NCI-H748 treated with DMSO at 0.1 percent for 48 hours (cell line): ENCODE data around the gene FNDC11.
"Not testable (repeated sequence)": the region's sequence is repeated elsewhere in the genome, so short reads cannot be mapped to it uniquely, and the experiment has no call there.

ENCODE experiments used
- DNase-seq: peaks from one replicate; lab custom pipeline; 2025; lab: John Stamatoyannopoulos, UW

Gene FNDC11

DNA sequence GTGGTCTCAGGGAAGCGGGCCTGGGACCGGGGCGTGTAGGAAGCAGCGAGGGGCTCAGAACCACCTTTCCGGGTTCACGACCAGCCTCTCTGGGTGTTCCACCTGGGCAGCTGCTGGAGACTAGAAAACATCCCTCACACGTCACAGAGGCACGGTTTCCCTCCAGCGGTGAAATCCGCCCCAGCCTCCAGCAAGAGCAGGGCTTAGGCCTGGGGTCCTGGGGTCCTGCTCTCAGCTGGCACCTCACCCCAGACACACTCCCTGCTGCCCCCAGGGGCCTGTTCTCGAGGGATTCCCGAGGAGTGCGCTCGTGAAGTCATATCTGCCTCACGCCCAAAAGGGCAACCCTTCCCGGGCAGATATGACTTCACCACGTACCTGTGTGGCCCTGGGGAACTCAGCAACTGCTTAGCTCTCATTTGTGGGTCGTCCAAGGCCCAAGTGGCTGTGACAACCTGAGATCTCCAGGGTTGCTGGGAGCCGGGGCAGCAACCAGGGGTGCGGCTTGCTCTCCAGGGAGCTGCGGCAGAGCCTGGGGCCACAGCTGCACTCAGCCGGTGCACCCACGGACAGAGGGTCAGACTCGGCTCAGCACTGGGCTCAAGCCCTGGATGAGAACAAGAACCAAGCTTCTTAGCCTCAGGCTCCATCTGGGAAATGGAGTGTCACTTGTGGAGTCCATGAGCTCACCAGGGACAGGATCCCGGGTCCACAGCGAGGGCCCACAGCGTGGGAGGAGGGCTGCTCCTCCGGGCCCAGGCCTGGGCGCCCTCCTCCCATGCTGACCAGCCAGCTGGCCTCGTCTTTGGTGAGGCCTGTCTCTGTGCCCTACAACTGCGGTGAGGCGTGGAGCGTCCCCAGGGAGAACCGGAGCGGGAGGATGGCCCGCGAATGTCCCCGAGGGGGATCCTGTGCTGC lies 661 bp downstream of the FNDC11 start:
- no peak for DNase-seq

GRCh38 chr20:63555661-63556381 lies 1.9 kb downstream of the FNDC11 start:
- DNase-seq = no peak

DNA sequence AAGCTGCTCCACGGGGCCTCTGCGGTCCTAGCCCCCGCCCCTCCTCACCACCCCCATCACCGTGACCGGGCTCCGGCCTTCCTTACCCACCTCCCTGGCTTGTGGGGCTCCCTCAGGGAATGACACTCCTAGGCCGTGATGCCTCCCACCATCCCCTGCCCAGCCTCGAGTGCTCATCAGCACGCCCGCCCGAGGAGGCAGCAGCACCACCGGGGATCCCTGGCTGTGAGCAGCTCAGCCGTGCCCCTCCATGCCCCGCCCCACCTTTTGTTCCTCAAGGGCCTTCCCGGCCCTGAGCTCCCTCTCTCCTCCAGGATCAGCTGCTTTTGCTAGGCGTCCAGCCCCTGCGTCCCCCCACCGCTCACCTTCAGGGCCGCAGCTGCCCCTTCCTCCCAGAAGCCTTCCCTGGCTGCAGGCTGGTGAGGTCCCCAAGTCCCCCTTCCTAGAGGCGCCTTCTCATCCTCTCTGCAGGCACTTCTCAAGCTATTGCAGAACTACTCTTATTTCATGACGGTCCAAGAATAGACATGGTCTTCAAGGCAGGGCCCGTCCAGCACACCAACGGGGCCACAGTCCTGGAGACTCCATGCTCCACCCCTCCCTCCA lies 3.0 kb downstream of the FNDC11 start:
- no peak for DNase-seq

GRCh38 chr20:63557481-63557891 lies 3.5 kb downstream of the FNDC11 start:
- no peak for DNase-seq

- no peak for DNase-seq
These were observed 5.0 kb downstream of the FNDC11 start for GRCh38 chr20:63558804-63559484.

GRCh38 chr20:63559485-63560332 lies 5.8 kb downstream of the FNDC11 start:
- not testable (repeated sequence) for DNase-seq

DNA sequence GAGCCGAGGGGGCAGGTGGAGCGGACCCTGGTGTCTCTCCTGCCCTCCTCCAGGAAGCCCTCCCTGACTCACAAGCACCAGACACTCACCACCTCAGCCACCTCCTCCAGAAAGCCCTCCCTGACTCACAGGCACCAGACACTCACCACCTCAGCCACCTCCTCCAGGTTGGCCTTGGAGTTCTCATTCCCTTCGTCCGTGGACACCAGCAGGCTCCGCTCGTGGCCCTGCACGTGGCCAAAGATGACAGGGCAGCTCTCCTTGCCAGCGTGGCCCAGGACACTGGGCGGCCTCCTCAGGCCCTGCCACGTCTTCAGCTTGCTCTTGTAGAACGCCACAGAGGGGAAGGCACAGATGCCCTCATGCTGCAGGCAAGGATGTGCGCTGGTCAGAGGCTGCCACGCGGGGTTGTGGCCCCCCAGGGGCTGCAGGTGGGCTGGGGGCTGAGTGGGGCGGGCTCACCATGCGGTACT lies 6.4 kb downstream of the FNDC11 start:
- DNase-seq = no peak

DNA sequence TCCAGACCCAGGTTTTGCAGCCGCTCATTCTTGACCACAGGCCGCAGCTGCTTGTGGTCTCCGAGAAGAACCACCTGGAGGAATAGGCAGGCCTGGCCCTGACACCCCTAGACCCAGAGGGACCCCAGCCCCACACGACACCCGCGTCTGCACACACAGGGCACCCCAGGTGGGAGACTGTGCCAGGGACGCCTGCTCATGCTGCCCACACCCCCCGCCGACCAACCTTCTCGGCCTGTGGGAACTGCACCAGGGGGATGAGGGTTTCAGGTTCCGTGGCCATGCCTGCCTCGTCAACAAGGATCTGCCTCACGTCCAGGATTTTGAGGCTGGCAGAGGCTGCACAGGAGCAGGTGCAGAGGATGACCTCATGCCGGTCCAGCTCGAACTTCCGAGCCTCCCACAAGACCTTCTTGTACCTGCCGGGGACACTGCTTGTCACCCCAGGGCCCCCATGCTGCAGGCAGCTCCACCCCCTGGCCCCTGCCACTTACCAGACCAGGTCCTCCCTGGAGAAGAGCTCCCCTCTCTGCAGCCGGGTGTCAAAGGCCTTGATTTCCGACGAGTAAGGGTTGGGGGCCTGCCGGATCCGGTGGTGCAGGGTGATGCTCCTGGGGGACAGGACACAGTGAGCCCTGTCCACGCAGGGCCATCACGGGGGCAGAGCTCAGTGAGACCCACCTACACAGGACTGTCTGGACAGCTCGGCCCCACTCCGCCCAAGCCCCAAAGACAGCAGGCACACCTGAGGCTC lies 7.1 kb downstream of the FNDC11 start:
- DNase-seq = no peak

- DNase-seq = no peak
These were observed 7.9 kb downstream of the FNDC11 start for GRCh38 chr20:63561624-63562396.

DNA sequence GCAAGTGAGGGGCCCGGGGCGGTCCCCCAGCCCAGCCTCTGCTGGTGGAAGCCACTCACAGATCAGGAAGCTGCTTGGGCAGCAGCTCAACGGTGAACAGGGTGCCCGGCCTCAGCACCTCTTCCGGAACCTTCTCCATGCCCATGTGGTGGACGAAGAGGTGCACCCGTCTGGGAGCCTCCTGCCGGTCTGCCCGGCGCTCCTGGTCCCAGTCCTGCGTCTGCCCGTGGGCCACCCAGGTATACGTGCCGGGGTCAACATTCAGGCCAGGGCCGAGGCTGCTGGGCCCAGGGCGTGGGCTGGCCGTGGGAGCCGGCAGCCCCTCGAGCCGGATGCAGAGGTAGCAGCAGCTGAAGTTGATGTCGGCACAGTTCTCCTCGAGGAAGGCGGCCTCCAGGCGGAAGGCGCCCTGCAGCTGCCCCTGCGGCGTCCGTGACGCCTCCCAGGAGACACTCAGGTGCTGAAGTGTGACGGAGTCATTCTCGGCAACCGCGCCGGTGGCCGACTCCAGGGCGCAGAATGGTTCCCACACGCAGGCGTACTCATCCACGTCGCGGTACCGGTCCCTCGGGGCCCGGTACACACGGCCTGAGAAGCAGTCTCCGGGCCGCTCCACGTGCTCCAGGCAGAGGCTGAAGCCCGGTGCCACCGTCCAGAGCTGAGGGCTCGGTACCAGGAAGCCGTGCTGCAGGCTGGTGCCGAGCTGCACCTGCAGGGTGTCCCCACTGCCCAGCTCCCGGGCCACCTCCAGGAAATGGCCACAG lies 8.7 kb downstream of the FNDC11 start:
- no peak for DNase-seq

- DNase-seq = no peak
These were observed 9.4 kb downstream of the FNDC11 start for GRCh38 chr20:63563225-63563935.

- no peak for DNase-seq
These were observed 10.3 kb downstream of the FNDC11 start for GRCh38 chr20:63564036-63564810.

- no peak for DNase-seq
These were observed 11.2 kb downstream of the FNDC11 start for GRCh38 chr20:63565021-63565698.

DNA sequence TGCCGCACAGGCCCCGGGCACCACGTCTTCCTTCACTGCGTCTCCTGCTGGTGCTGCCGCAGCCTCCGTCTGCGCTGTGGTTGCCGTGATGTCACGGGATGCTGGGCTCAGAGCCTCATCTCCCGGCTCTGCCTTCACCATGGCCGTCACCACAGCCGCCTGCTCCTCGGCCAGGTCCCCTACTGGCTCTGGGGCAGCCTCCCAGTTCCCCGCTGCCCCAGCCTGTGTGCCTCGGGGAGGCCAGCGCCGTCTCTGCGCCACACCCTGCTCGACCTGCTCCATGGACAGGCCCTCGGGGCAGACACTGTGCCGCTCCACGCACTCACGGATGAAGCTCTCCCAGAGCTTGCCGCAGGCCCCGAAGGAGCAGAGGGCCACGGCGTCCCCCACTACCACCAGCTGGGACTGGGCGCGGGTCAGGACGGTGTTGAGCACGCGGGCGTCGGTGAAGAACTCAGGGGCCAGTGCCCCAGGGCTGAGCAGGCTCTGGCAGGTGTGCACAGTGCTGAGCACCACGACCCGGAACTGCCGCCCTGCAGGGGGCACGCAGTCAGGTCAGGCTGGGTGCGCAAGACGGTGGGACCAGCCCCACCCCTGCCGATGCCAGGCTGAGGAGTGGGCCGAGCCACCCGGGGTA lies 11.9 kb downstream of the FNDC11 start:
- DNase-seq = no peak

- DNase-seq = no peak
These were observed 12.6 kb downstream of the FNDC11 start for GRCh38 chr20:63566395-63567135.

DNA sequence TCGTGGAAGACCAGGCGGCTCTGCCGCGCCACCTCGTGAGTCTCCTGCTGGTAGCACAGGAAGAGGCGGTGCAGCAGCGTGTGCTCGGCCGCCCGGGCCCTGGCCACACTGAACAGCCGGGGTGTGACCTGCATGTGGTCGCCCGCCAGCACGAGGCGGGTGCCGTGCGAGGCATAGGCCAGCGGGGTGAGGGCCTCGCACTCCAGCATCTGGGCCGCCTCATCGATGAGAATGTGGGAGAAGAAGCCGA lies 13.1 kb downstream of the FNDC11 start:
- DNase-seq = no peak
